NB4 (cell line): ENCODE data around the gene OSBPL9.

ENCODE experiments used
- CTCF ChIP-seq: IDR thresholded peaks from one replicate; pipeline ENCODE4 v1.5.1; 2012; ENCODE audit warnings: low read depth, low read length
- POLR2A ChIP-seq: IDR thresholded peaks from 2 replicates; pipeline ENCODE4 v1.6.1; 2011; ENCODE audit warnings: mild to moderate bottlenecking; ENCODE audit not compliant: insufficient read length; ENCODE audit errors: extremely low read depth

- no peak for TF ChIP-seq POLR2A
- no peak for TF ChIP-seq CTCF
Observed at GRCh38 chr1:51760872-51761271, 144.0 kb downstream of the OSBPL9 start.
